WI38 (cell line): ENCODE measurements around the gene XXYLT1.
"Not testable (repeated sequence)": the region's sequence is repeated elsewhere in the genome, so short reads cannot be mapped to it uniquely, and the experiment has no call there.

Experiments
- H3K4me3 ChIP-seq: 2 replicates; pipeline ENCODE4 v1.5.1; 2011; ENCODE audit warnings: low read depth, mild to moderate bottlenecking, control low read depth, low read length
- CTCF ChIP-seq: IDR thresholded peaks from 2 replicates; pipeline ENCODE4 v1.5.1; 2012; ENCODE audit warnings: low read depth, mild to moderate bottlenecking, control low read depth, low read length

XXYLT1 gene

GRCh38 chr3:195059006-195059350 is 212.0 kb downstream of the XXYLT1 start:
- no peak overlapping the region for H3K4me3 ChIP-seq
- no peak for TF ChIP-seq CTCF

DNA sequence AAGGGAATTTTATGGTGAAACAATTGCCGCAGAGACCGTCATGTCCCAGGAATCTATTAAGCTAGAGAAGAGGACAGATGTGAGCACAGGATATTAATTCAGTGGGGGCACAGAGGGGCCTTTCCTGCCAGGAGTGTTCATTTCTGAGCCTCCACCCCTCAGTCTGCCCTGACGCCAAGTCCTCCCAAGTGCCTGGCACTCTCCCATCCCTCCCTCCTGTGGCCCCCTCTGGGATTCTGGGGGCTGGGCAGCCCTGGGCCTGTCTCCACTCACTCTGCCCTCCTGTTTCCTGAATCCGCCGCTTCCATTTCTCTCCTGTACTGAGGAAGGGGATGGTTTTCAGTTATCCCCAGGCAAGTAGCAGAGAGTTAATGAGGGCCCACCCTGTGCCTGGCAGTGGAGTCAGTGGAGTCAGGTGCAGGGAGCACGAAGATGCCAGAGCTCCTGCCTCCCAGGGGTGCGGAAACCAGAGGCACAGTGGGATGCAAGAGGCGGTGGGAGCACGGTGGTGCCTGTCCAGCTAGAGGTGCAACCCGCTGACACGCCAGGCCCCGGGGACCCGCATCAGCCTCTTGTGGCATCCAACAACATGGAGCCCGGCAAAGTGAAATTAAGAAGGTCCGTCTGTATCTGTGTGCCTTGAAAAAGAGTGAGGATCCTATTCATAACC is 212.5 kb downstream of the XXYLT1 start:
- no peak for TF ChIP-seq CTCF

DNA sequence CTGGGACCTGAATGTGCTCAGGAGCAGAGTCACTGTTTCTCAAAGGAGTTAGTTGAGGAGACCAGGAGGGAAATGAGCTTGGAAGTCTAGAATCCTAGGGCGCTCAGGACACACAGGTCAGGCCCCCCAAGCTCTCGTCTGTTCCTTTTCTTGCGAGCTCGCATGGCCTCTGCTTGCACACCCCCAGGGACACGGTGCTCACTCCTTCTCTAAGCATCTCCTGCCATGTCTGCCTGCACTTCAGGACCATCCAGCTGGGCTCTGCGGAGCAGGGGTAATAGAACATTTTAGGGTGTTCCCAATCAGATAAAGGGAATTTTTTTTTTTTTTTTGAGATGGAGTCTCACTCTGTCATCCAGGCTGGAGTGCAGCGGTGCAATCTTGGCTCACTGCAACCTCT is 213.2 kb downstream of the XXYLT1 start:
- no peak for TF ChIP-seq CTCF
- no peak overlapping the region for H3K4me3 ChIP-seq

More for the DNA sequence above, 212.5 kb downstream of the XXYLT1 start:
- H3K4me3 ChIP-seq, result no peak overlapping the region

DNA sequence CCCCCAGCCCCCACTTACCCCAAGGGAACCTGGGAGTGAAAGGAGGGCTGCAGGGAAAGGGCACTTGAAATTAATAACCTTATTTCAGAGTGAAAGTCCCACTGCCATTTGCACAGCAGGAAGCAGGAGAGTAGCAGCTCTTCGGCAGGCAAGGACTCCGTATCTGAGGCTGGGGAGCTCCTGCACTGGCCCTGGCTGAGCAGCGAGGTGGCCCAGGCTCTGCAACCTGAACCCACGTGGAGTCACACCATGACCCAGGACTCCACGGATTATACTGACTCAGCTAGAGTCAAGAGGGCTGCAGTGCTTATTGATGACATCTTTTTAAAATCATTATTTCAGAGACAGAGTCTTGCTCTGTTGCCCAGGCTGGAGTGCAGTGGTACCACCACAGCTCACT is 214.5 kb downstream of the XXYLT1 start:
- no peak overlapping the region for H3K4me3 ChIP-seq
- no peak for TF ChIP-seq CTCF

DNA sequence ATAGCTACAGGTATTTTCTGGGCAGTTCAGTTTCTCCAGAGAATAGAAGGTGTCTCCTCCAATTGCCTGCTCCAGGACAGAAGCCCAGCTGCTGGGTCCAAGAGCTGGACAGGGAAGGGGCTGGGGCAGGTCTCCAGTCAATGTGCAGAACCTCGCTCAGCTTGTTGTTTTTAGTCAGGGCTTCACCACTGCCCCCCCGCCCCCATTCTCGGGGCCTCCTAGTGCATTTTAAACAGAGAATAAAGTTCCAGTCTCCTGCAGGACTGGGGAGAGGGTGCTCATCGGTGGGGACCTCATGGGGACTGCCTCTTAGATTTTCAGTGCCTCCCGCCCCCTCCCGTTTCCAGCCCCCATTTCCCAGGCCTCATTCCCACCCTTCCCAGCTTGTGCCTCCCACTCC is 216.6 kb downstream of the XXYLT1 start:
- no peak for TF ChIP-seq CTCF
- H3K4me3 ChIP-seq, result no peak overlapping the region

DNA sequence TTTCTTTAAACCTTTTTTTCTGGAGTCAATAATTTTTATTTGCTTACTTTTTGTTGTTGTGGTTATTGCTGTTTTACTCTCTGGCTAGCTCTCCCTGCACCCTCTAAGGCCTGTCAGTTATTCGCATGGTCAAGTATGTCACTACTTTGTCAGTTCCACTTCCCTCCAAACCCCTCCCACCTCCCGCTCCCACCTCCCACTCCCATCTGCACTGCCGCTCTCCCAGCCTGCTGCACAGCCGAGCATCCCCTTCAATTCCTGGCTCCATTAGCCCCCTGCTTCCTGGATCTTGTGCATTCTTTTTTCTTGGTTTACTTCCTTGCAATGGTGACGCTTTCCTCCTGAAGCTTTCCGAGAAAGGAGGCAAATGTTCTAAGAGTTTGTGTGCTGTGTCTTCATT is 218.0 kb downstream of the XXYLT1 start:
- H3K4me3 ChIP-seq, result no peak overlapping the region
- TF ChIP-seq CTCF, result no peak

DNA sequence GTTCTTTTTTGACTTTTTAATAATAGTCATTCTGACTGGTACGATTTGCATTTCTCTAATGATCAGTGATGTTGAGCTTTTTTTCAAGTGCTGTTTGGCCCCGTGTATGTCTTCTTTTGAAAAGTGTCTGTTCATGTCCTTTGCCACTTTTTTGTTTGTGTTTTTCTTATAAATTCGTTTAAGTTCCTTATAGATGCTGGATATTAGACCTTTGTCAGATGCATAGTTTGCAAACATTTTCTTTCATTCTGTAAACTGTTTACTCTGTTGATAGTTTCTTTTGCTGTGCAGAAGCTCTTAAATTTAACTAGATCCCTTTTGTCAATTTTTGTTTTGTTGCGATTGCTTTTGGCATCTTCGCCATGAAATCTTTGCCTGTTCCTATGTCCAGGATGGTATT is 220.7 kb downstream of the XXYLT1 start:
- not testable (repeated sequence) for H3K4me3 ChIP-seq

DNA sequence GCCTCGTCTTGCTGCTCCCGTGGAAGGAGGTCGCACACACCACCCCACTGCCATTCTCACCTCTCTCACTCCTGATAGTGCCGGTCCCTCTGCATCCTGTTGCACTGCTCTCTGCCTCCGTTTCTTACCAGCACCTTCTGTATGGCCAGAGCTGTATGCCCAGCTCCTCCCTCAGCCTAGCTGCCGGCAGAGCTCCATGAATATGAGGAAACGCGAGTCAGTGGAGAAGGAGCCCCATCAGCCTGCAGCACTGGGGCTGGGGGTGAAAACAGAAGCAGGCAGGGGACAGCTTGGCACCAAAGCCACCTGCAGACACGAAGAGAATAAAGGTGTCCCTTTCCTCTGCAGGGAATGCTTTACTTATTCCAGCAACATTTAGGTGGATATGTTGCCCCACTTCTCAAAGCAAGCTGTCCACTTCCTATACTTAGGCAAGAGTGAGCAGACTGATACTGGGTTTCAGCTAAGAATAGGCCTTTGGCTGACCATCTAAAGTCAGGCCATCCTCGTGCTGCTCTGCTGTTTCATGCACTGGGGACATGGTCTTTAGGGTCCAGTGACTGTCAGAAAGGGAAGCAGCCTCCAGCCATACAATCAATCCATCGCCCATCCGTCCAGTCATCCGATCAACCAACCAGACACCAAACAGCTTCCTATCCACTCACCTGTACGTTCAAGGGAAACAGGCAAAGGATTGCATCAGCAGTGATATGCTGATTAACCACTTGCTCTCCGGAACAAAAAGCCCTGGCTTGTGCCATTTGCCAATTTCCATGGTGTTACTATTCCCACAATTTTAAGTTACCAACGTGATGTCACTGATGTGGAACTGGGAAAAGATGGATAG is 222.7 kb downstream of the XXYLT1 start:
- no peak for TF ChIP-seq CTCF
- H3K4me3 ChIP-seq, result no peak overlapping the region
